Prostate gland (tissue), 2 donors: Measurements from ENCODE around the gene NMNAT3. TPM values are rescaled to one million over a fixed set of nuclear protein-coding genes. Genes with fewer than 3 reads are reported as not detected.

ENCODE experiments used
- DNase-seq: peaks from one replicate; pipeline ENCODE4 v3.0.0-alpha.2; 2019; ENCODE audit warnings: low spot score
- H3K27ac ChIP-seq, 2 donors: fragments of 200-600 bp; sonication (generic); 2 replicates each; pipeline ENCODE4 v1.5.1; 2017 to 2019
- H3K27me3 ChIP-seq: fragments of 200-600 bp; sonication (generic); replicated peaks from 2 replicates; pipeline ENCODE4 v1.5.1; 2019; ENCODE audit not compliant: insufficient read depth
- H3K36me3 ChIP-seq, 2 donors: fragments of 200-600 bp; sonication (generic); 1 replicate in 1 of 2; 2 replicates in 1 of 2; pipeline versions ENCODE4 v1.5.1 to v1.8.1; 2017 to 2019
- H3K4me1 ChIP-seq: fragments of 200-600 bp; sonication (generic); replicated peaks from 2 replicates; pipeline ENCODE4 v1.5.1; 2019
- H3K4me3 ChIP-seq, 2 donors: fragments of 200-600 bp; sonication (generic); 2 replicates each; pipeline ENCODE4 v1.5.1; 2017 to 2019
- H3K9me3 ChIP-seq: fragments of 200-600 bp; sonication (generic); 2 replicates; pipeline ENCODE4 v1.5.1; 2017
- POLR2A ChIP-seq: fragments of 450-650 bp; IDR thresholded peaks from one replicate; pipeline ENCODE4 v1.6.1; 2016; ENCODE audit warnings: antibody characterized with exemption, mild to moderate bottlenecking
- POLR2AphosphoS5 ChIP-seq: sonication (generic); formaldehyde crosslinking; IDR thresholded peaks from one replicate; pipeline ENCODE4 v1.6.1; 2017; ENCODE audit warnings: antibody characterized with exemption
- WGBS: methylation state at CpG from one replicate; pipeline ENCODE4 v1.1.5; 2018; 5-methylcytosine and 5-hydroxymethylcytosine counted together
- intact Hi-C: fragments of 100-400 bp; cut with DNase I; formaldehyde crosslinking; loops from one replicate; pipeline ENCODE4 v1.14.2; 2022
- total RNA-seq, 2 donors: library from RNA; depleted of rRNA; stranded (reverse); fragments of >200 nt; gene quantifications; one replicate each; pipeline ENCODE4 v1.1.0, GENCODE V29; 2016
- TF ChIP-seq, protein P1 (sequence below), 4 experiments: fragments of 200-600 bp in 2 of 4; fragments of 450-650 bp in 2 of 4; sonication (generic) in 2 of 4; IDR thresholded peaks; 1 replicate in 3 of 4; 2 replicates in 1 of 4; pipeline ENCODE4 v1.5.1; 2016 to 2019; ENCODE audit warnings: antibody characterized with exemption in 4 of 4, mild to moderate bottlenecking in 2 of 4, moderate library complexity in 2 of 4

NMNAT3 gene
- total RNA-seq, 2 donors from 2014 or later, result 11.9 to 15.6 TPM

DNA sequence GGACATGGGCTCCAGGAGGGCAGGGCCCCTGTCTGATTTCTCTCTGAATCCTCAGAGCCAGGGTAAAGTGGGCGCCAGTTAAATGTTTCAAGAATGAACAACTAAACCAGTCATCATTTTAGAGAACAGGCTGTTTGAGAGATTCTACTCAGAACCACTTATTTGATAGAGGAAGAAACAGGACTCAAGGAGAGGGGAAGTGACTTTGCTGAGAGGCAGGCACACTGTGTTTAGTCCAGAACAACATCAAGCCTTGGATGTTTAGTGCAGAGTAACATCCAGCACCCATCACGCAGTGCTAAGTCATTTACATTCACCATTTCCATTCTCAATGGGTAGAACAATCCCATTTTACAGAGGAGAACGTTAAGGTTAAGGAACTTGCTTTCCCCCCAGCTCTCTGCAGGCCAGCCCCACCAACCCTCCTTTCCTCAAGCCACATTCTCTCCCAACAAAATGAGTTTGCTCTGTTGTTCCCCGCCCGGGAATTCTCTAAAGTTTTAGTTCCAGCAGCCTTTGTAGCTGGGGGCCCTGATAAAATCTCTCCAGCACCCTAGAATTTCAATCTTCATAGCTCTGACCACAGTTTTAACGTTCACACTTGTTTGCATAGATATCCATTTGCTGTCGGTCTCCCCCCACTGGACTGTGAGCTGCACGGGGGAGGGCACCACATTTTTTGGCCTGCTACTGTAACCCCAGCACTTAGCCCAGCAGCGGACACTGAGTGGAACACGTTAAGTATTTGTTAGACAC lies 962 bp downstream of the NMNAT3 start:
- H3K27me3 ChIP-seq, result no peaks in the 10 kb centered on the region
- no peaks in the 10 kb centered on the region for H3K4me1 ChIP-seq
- TF ChIP-seq POLR2AphosphoS5 (no peak), POLR2A (no peak)
- TF ChIP-seq, protein P1, sequence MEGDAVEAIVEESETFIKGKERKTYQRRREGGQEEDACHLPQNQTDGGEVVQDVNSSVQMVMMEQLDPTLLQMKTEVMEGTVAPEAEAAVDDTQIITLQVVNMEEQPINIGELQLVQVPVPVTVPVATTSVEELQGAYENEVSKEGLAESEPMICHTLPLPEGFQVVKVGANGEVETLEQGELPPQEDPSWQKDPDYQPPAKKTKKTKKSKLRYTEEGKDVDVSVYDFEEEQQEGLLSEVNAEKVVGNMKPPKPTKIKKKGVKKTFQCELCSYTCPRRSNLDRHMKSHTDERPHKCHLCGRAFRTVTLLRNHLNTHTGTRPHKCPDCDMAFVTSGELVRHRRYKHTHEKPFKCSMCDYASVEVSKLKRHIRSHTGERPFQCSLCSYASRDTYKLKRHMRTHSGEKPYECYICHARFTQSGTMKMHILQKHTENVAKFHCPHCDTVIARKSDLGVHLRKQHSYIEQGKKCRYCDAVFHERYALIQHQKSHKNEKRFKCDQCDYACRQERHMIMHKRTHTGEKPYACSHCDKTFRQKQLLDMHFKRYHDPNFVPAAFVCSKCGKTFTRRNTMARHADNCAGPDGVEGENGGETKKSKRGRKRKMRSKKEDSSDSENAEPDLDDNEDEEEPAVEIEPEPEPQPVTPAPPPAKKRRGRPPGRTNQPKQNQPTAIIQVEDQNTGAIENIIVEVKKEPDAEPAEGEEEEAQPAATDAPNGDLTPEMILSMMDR (IDR thresholded peaks at IDR 0.05), result no peak
- 41% methylated on average over 10 of the region's 10 CpGs for WGBS
- peak overlapping the region in 1 of 2 donors; percentile 79 for H3K27ac ChIP-seq
- no peak for DNase-seq
- no peaks in the 10 kb centered on the region for H3K36me3 ChIP-seq
- no peaks in the 10 kb centered on the region for H3K9me3 ChIP-seq
- peak overlapping the region; percentile 57 to 68 for H3K4me3 ChIP-seq
- intact Hi-C loops, result no loop called here

DNA sequence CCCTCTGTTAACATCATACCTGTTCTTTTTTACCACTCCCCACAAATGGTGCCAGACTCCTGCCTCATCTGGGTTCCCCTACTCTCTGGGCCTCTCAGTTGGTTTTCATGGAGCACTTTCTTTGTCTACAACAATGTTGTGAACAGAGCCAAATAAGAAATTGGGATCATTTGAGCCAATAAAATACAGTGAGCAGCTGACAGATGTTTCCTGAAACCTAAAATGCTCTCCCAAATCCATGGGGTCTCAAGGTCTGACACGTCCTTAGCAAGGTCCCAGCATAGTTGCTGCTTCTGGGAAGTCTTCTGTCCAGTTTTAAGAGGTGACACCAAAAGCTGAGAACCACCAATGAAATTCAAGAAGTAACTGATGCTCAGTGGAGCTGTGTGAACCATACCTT lies 1.7 kb downstream of the NMNAT3 start:
- H3K27ac ChIP-seq, result no peak overlapping the region
- H3K4me3 ChIP-seq, result no peak overlapping the region
- no peaks in the 10 kb centered on the region for H3K4me1 ChIP-seq
- DNase-seq, result no peak
- intact Hi-C loops, result no loop called here
- WGBS, result 100% methylated on average over 1 of the region's 1 CpG
- H3K27me3 ChIP-seq, result no peaks in the 10 kb centered on the region
- H3K9me3 ChIP-seq, result no peaks in the 10 kb centered on the region
- no peak for TF ChIP-seq POLR2A
- no peak for TF ChIP-seq POLR2AphosphoS5
- TF ChIP-seq, protein P1 (IDR thresholded peaks at IDR 0.05), result no peak
- no peaks in the 10 kb centered on the region for H3K36me3 ChIP-seq

DNA sequence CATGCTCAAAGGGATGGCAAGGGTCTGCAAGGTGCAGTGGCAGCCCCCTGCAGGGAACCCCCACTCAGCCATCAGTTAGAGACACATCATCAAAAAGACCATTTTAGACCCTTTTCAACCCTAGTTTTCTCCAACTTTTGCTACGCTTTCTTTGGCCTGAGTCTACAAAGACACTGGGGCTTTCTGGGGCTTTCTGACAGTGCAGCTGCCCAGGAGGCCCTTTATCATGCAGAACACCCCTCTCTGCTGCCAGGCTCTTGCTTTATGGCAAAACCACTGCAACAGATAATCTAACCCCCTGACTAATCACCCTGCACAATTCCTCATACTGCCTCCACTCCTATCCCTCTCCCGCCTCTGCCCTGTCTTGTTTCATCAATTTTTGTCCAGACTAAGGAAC lies 2.4 kb downstream of the NMNAT3 start:
- H3K27ac ChIP-seq, result no peak overlapping the region
- no peaks in the 10 kb centered on the region for H3K27me3 ChIP-seq
- no peak for TF ChIP-seq POLR2A
- TF ChIP-seq, protein P1 (IDR thresholded peaks at IDR 0.05), result no peak
- TF ChIP-seq POLR2AphosphoS5, result no peak
- H3K36me3 ChIP-seq, result no peaks in the 10 kb centered on the region
- no peak for DNase-seq
- no peaks in the 10 kb centered on the region for H3K9me3 ChIP-seq
- WGBS, result 98% methylated on average over 2 of the region's 2 CpGs
- intact Hi-C loops, result no loop called here
- no peak overlapping the region for H3K4me3 ChIP-seq
- no peaks in the 10 kb centered on the region for H3K4me1 ChIP-seq

DNA sequence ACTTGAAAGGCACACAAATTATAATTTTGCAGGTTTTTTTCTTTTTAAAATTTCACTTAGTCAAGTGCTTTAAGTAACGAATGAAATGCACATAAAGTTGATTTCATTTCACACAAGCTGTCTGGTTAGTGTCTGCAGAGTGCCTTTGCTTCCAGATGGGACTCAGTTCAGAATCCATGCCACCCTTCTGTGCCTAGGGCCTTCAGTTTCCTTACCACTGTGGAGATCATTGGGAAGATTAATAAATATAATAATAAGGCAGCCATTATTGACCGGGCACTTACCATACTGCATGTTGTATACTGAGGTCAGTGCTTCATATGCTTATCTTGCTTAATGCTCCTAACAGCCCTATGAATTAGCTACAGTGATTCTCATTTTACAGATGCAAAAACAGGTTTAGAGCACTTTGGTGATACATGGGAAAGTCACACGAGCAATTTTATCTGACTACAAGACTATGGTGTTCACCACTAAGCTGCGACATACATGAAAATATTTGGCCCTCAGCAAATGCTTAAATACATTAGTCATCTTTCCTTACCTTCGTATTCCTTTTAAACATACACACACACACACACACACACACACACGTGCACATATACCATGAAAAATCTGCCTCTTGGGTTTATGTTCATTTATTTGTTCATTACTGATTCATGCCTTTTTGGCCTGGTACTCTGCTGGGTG lies 3.1 kb downstream of the NMNAT3 start:
- no peak overlapping the region for H3K27ac ChIP-seq
- no peaks in the 10 kb centered on the region for H3K36me3 ChIP-seq
- no peak overlapping the region for H3K4me3 ChIP-seq
- H3K4me1 ChIP-seq, result no peaks in the 10 kb centered on the region
- no peaks in the 10 kb centered on the region for H3K27me3 ChIP-seq
- no peak for TF ChIP-seq POLR2AphosphoS5
- TF ChIP-seq POLR2A, result no peak
- TF ChIP-seq, protein P1 (IDR thresholded peaks at IDR 0.05), result no peak
- H3K9me3 ChIP-seq, result no peaks in the 10 kb centered on the region
- WGBS, result 82% methylated on average over 6 of the region's 6 CpGs
- intact Hi-C loops, result no loop called here
- DNase-seq, result no peak

DNA sequence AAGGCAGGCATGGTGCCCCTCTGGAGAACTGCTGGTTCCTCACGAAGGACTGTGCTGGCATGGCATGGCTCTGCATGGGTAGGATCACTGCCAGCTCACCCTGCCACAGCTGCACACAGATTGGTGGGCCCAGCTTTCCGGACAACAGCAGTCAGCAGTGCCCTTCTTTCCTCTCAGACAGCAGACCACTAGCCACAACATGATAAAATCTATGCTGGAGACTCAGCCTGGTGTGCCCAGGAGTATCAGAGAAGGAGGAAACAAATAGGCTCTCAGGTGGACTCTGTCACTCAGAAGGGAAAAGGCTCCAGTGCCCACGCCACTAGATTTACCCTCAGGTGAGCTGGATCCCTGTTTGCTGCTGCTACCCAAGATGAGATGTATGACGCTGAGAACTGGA lies 4.9 kb downstream of the NMNAT3 start:
- H3K27me3 ChIP-seq, result no peaks in the 10 kb centered on the region
- no peak overlapping the region for H3K4me3 ChIP-seq
- no peaks in the 10 kb centered on the region for H3K36me3 ChIP-seq
- intact Hi-C loops, result no loop called here
- no peak overlapping the region for H3K27ac ChIP-seq
- no peak for DNase-seq
- 93% methylated on average over 4 of the region's 4 CpGs for WGBS
- no peaks in the 10 kb centered on the region for H3K9me3 ChIP-seq
- no peaks in the 10 kb centered on the region for H3K4me1 ChIP-seq
- TF ChIP-seq, protein P1 (IDR thresholded peaks at IDR 0.05), result no peak
- no peak for TF ChIP-seq POLR2A
- no peak for TF ChIP-seq POLR2AphosphoS5
